AG04450 (cell line): ENCODE results near the gene LAX1. TPM values are rescaled to one million over a fixed set of nuclear protein-coding genes. Genes with fewer than 3 reads are reported as not detected.

Experiments used
- CTCF ChIA-PET: fragments of 300-600, 350-600 bp; formaldehyde crosslinking; extraction: SDS; loops from one replicate; lab custom pipeline; 2022; ENCODE audit warnings: antibody characterized with exemption, inconsistent platforms; lab: Charles Lee
- POLR2A ChIA-PET: fragments of 350-600 bp; formaldehyde crosslinking; extraction: SDS; loops from one replicate; lab custom pipeline; 2021; ENCODE audit warnings: antibody characterized with exemption, inconsistent platforms; lab: Yijun Ruan, JAX
- DNase-seq: peaks from one replicate; pipeline ENCODE4 v3.0.0-alpha.2; 2011; ENCODE audit warnings: low read depth, low spot score
- H3K27ac ChIP-seq: one replicate; pipeline ENCODE4 v1.5.1; 2012; ENCODE audit warnings: low read depth, low read length, control low read depth
- H3K27me3 ChIP-seq: one replicate; pipeline ENCODE4 v1.6.0; 2012; ENCODE audit warnings: low read length; ENCODE audit not compliant: control insufficient read depth, insufficient read depth
- H3K4me3 ChIP-seq: 2 replicates; pipeline ENCODE4 v1.5.1; 2011; ENCODE audit warnings: mild to moderate bottlenecking, low read depth, low read length, control low read depth
- H3K9me3 ChIP-seq: 2 replicates; pipeline ENCODE4 v1.5.1; 2012; ENCODE audit warnings: low read length; ENCODE audit not compliant: control insufficient read depth, insufficient read depth
- CTCF ChIP-seq: IDR thresholded peaks from 2 replicates; pipeline ENCODE4 v1.5.1; 2011; ENCODE audit warnings: low read depth, low read length, control low read depth, inconsistent platforms
- polyA minus RNA-seq: library from RNA; depleted of rRNA, polyadenylated mRNA; stranded (reverse); fragments of >200 nt; gene quantifications from 2 replicates; pipeline ENCODE4 v1.2.3, GENCODE V29; 2011; rRNA and poly(A)+ RNA removed
- polyA plus RNA-seq: library from polyadenylated mRNA; depleted of rRNA; stranded (reverse); fragments of >200 nt; gene quantifications from 2 replicates; pipeline ENCODE4 v1.2.3, GENCODE V29; 2011; rRNA removed

Gene LAX1
- polyA plus RNA-seq (not detected in 2 replicates), polyA minus RNA-seq (not detected in 2 replicates)

GRCh38 chr1:203765029-203765837 lies at the start of gene LAX1:
TSS of gene LAX1 (plus strand) at chr1:203765183. CDS start at chr1:203765566, 383 bp downstream.
- no peak for TF ChIP-seq CTCF
- H3K27ac ChIP-seq = no peak within 1 kb of the TSS
- DNase-seq = no peak
- no peak within 1 kb of the TSS for H3K4me3 ChIP-seq
- ChIA-PET POLR2A (no interaction called here), CTCF (no interaction called here)
- peaks cover 5% of the 10 kb centered on the region for H3K27me3 ChIP-seq
- H3K9me3 ChIP-seq = no peaks in the 10 kb centered on the region

GRCh38 chr1:203717120-203717519 lies 47.9 kb upstream of the LAX1 start:
- TF ChIP-seq CTCF = no peak
- Histone ChIP-seq H3K4me3 (no peak overlapping the region), H3K27me3 (no peaks in the 10 kb centered on the region), H3K9me3 (no peaks in the 10 kb centered on the region), H3K27ac (no peak overlapping the region)
- CTCF ChIA-PET = no interaction called here
- no peak for DNase-seq
- POLR2A ChIA-PET = no interaction called here

GRCh38 chr1:203720242-203720641 lies 44.7 kb upstream of the LAX1 start:
- ChIA-PET POLR2A (no interaction called here), CTCF (interaction anchor here (1.4 kb wide), 1 partner anchor 18 kb away, joined by 6 read pairs; no protein-coding TSS in a partner anchor)
- H3K27me3 ChIP-seq = no peaks in the 10 kb centered on the region
- H3K9me3 ChIP-seq = no peaks in the 10 kb centered on the region
- no peak overlapping the region for H3K27ac ChIP-seq
- no peak for DNase-seq
- no peak overlapping the region for H3K4me3 ChIP-seq
- no peak for TF ChIP-seq CTCF

GRCh38 chr1:203722909-203723308 lies 42.1 kb upstream of the LAX1 start:
- Histone ChIP-seq H3K9me3 (no peaks in the 10 kb centered on the region), H3K4me3 (no peak overlapping the region), H3K27me3 (no peaks in the 10 kb centered on the region), H3K27ac (no peak overlapping the region)
- no peak for TF ChIP-seq CTCF
- ChIA-PET POLR2A (interaction anchor here (0.7 kb wide), 1 partner anchor 30 kb away, joined by 4 read pairs; no protein-coding TSS in a partner anchor), CTCF (no interaction called here)
- DNase-seq = no peak

- no peak for DNase-seq
- POLR2A ChIA-PET = interaction anchor here (0.7 kb wide), 1 partner anchor 399 kb away, joined by 4 read pairs; no protein-coding TSS in a partner anchor
- Histone ChIP-seq H3K9me3 (no peaks in the 10 kb centered on the region), H3K27me3 (no peaks in the 10 kb centered on the region), H3K27ac (no peak overlapping the region), H3K4me3 (no peak overlapping the region)
- no peak for TF ChIP-seq CTCF
- CTCF ChIA-PET = no interaction called here
Observed at GRCh38 chr1:203726417-203726867, 38.5 kb upstream of the LAX1 start.
